ENCODE data around the gene ADGRG7.

ADGRG7 gene

GRCh38 chr3:100695696-100696095 is 86.3 kb downstream of the ADGRG7 start:
- TF ChIP-seq CTCF (IDR thresholded peaks at IDR 0.05; ENCODE audit: low read depth, low read length): no peak
- H3K4me3 ChIP-seq (ENCODE audit: low read depth, low read length): no peak overlapping the region

GRCh38 chr3:100696161-100696560 is 86.8 kb downstream of the ADGRG7 start:
- no peak for TF ChIP-seq CTCF (IDR thresholded peaks at IDR 0.05; ENCODE audit: low read depth, low read length)
- no peak overlapping the region for H3K4me3 ChIP-seq (ENCODE audit: low read depth, low read length)

GRCh38 chr3:100697172-100697571 is 87.8 kb downstream of the ADGRG7 start:
- H3K4me3 ChIP-seq (ENCODE audit: low read depth, low read length): no peak overlapping the region
- no peak for TF ChIP-seq CTCF (IDR thresholded peaks at IDR 0.05; ENCODE audit: low read depth, low read length)

GRCh38 chr3:100697723-100698285 is 88.4 kb downstream of the ADGRG7 start:
- H3K4me3 ChIP-seq (ENCODE audit: low read depth, low read length): no peak overlapping the region
- TF ChIP-seq CTCF (IDR thresholded peaks at IDR 0.05; ENCODE audit: low read depth, low read length): no peak

GRCh38 chr3:100698736-100699135 is 89.3 kb downstream of the ADGRG7 start:
- no peak overlapping the region for H3K4me3 ChIP-seq (ENCODE audit: low read depth, low read length)
- TF ChIP-seq CTCF (IDR thresholded peaks at IDR 0.05; ENCODE audit: low read depth, low read length): no peak

- TF ChIP-seq CTCF (IDR thresholded peaks at IDR 0.05; ENCODE audit: low read depth, low read length): no peak
- no peak overlapping the region for H3K4me3 ChIP-seq (ENCODE audit: low read depth, low read length)
Observed at GRCh38 chr3:100700708-100701107, 91.3 kb downstream of the ADGRG7 start.

GRCh38 chr3:100702082-100702979 is 92.9 kb downstream of the ADGRG7 start:
- no peak overlapping the region for H3K4me3 ChIP-seq (ENCODE audit: low read depth, low read length)
- no peak for TF ChIP-seq CTCF (IDR thresholded peaks at IDR 0.05; ENCODE audit: low read depth, low read length)

Measured in WI38 (cell line).